Measurements from ENCODE around the gene NAV2.

NAV2 gene

DNA sequence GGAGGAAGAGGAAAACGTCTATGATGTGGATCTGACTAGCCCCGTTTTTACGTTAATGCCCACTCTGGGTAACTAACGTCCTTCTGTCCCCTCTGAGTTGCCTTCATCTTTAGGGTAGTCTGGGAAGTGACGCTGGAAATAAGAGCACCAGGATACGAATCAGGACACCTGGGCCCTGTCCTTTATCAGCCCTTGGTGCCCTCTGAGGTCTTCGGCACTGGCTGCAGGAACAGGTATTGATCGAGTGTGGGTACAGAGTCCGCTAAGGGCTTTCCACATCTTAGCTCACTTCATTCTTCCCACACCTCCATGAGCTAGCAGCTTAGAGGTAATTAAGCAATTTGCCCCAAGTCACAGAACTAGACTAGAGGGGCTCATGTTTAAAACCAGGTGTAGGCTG, 223.8 kb downstream of the NAV2 start:
- ChIA-PET CTCF (interaction anchor here (0.6 to 1.2 kb wide), 2 partner anchors 15 to 17 kb away, joined by 3 read pairs; no protein-coding TSS in a partner anchor), POLR2A (ENCODE audit: low non-redundant PET) (no interaction called here)
- no peak for DNase-seq (ENCODE audit: low spot score)
- H3K27ac ChIP-seq: no peak overlapping the region
- TF ChIP-seq, protein P1, sequence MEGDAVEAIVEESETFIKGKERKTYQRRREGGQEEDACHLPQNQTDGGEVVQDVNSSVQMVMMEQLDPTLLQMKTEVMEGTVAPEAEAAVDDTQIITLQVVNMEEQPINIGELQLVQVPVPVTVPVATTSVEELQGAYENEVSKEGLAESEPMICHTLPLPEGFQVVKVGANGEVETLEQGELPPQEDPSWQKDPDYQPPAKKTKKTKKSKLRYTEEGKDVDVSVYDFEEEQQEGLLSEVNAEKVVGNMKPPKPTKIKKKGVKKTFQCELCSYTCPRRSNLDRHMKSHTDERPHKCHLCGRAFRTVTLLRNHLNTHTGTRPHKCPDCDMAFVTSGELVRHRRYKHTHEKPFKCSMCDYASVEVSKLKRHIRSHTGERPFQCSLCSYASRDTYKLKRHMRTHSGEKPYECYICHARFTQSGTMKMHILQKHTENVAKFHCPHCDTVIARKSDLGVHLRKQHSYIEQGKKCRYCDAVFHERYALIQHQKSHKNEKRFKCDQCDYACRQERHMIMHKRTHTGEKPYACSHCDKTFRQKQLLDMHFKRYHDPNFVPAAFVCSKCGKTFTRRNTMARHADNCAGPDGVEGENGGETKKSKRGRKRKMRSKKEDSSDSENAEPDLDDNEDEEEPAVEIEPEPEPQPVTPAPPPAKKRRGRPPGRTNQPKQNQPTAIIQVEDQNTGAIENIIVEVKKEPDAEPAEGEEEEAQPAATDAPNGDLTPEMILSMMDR (conservative IDR thresholded peaks at IDR 0.05; ENCODE audit: low read depth): no peak

DNA sequence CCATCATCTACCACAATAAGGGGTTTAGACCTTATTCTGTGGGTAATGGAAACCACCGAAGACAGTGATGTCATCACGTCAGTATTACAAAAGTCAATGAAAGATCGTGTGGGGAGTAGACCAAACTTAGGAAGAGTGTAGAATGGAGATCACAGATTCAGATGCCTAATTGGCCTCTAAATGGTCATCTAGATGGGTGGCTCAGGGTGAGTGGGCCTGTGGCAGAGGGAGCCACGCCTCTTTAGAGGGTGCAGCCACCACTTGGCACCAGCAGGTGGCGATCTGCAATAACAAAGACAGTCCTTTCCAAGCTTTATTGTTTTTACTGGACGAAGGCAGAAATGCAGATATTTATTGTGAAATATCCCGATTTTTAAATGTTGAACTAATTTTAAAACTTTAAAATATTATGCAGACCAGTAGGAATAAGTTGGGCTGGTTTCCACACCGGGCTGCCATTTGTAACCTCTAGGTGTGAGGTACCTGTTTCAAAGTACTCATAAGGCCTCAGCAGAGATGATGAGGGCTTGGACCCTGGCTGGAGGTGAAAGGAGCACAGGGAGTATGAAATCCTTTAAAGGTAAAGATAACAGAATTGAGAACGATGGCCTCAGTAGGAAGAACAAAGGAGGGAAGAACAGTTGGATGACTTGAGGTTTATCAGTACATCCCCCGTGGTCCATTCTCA, 225.7 kb downstream of the NAV2 start:
- POLR2A ChIA-PET (ENCODE audit: low non-redundant PET): no interaction called here
- H3K27ac ChIP-seq: no peak overlapping the region
- TF ChIP-seq, protein P1 (conservative IDR thresholded peaks at IDR 0.05; ENCODE audit: low read depth): peak; percentile 76
- peak; percentile 64 for DNase-seq (ENCODE audit: low spot score)
- CTCF ChIA-PET: interaction anchor here (0.5 to 1.3 kb wide), 4 partner anchors 35 to 191 kb away, joined by 3 to 7 read pairs (median 4); no protein-coding TSS in a partner anchor

DNA sequence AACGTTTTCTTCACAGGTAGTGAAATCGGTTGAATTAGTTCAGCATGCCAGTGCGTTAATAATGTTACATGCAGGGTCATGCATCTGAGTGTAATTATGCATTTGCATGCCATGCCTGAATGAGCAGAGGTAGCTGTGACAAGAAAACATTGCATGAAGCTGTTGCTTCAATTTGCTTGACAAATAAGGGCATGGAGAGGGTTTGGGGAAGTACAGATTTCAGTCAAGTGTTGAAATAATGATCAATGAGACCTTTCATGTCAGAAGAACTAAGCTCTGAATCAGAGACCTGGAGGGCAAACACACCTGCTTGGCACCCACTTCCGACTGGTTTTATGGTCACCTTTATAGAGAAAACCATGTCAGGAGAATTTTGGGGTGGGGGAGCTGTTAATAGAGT, 226.2 kb downstream of the NAV2 start:
- CTCF ChIA-PET: interaction anchor here (0.5 to 1.3 kb wide), 6 partner anchors 20 to 1214 kb away, joined by 3 to 7 read pairs (median 3); no protein-coding TSS in a partner anchor
- no peak for DNase-seq (ENCODE audit: low spot score)
- POLR2A ChIA-PET (ENCODE audit: low non-redundant PET): no interaction called here
- H3K27ac ChIP-seq: no peak overlapping the region
- TF ChIP-seq, protein P1 (conservative IDR thresholded peaks at IDR 0.05; ENCODE audit: low read depth): no peak

DNA sequence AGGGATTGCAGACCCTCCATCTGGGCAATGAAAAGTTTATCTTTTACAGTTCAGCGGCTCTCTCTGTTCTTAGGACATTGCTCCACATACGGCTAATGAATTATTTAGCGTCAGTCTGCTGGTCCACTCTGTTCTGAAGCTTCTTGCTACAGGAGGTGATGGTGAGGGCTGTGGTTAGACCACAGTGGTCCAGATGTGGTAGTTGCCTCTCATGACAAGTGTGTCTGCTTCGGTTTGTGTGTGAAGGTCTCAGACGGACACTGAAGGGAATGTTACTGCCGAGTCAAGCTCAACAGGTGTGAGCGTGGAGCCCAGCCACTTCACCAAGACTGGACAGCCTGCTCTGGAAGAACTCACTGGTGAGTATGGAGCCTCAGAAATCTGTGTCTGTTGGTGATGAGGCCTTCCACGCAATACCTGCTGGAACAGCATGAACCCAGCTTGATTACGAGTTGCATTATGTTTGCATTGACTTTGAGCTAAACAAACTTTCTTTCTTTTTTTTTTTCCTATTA, 226.8 kb downstream of the NAV2 start:
- no peak overlapping the region for H3K27ac ChIP-seq
- ChIA-PET CTCF (interaction anchor here (0.6 to 1.3 kb wide), 3 partner anchors 20 to 1214 kb away, joined by 3 to 7 read pairs (median 3); no protein-coding TSS in a partner anchor), POLR2A (ENCODE audit: low non-redundant PET) (no interaction called here)
- DNase-seq (ENCODE audit: low spot score): no peak
- TF ChIP-seq, protein P1 (conservative IDR thresholded peaks at IDR 0.05; ENCODE audit: low read depth): no peak

DNA sequence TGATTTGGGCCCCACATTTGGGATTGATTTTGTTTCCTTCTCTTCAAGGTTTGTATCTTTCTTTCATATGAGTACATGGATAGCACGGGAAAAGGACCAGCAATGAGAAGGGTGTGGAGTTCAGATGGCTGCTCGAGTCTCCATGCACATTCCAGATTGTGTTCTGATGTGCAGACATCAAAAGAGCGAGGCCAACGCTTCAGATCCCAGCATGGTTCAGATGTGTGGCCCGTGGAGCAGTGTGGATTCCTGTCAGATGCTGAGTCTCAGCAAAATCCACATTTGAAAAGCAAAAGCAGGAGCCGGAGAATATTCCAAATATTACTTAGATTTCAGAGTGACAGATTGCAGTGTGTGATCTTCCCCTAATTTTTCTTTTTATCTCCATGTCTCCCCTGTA, 228.2 kb downstream of the NAV2 start:
- no peak overlapping the region for H3K27ac ChIP-seq
- no peak for DNase-seq (ENCODE audit: low spot score)
- TF ChIP-seq, protein P1 (conservative IDR thresholded peaks at IDR 0.05; ENCODE audit: low read depth): no peak
- ChIA-PET CTCF (interaction anchor here (0.6 to 0.8 kb wide), 2 partner anchors 157 to 192 kb away, joined by 3 read pairs; no protein-coding TSS in a partner anchor), POLR2A (ENCODE audit: low non-redundant PET) (no interaction called here)

DNA sequence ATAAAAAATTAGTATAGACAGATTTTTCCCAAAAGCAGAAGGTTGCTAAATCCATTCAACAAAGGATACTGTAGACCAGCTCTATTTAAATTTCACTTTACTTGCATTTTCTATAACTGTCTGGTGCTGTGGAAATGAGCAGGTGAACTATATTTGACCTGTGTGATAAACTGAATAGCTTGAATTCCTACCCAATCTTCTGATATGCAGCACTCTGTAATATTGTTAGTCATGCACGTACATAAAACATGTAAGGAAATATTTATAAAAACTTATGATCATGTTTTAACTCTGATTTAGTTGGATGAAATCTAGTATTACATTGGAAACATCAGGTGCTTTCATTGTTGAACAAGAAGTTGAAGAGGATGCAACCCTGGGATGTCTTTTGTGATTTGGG, 234.0 kb downstream of the NAV2 start:
- TF ChIP-seq, protein P1 (conservative IDR thresholded peaks at IDR 0.05; ENCODE audit: low read depth): no peak
- H3K27ac ChIP-seq: no peak overlapping the region
- ChIA-PET POLR2A (ENCODE audit: low non-redundant PET) (interaction anchor here (0.6 kb wide), 1 partner anchor 141 kb away, joined by 3 read pairs; no protein-coding TSS in a partner anchor), CTCF (no interaction called here)
- no peak for DNase-seq (ENCODE audit: low spot score)
